HCT116 (cell line): Measurements from ENCODE around the gene SRCIN1. TPM values are rescaled to one million over a fixed set of nuclear protein-coding genes. Genes with fewer than 3 reads are reported as not detected.

Experiments used
- ATAC-seq: fragments of 200-7000 bp; cut with Tn5 transposase; 2 replicates; pipeline ENCODE4 v1.9.1; 2020; ENCODE audit warnings: mild to moderate bottlenecking, moderate library complexity
- BruUV-seq: library from RNA; stranded (reverse); fragments of 400-500 nt; replicated peaks from 2 replicates; lab custom pipeline; 2021; lab: Mats Ljungman, UMichigan
- CTCF ChIA-PET: fragments of 300-600 bp; sonication (Branson Sonifier 250); formaldehyde crosslinking; loops from one replicate; lab custom pipeline; 2021; ENCODE audit warnings: antibody characterized with exemption; lab: Charles Lee
- POLR2A ChIA-PET: fragments of 300-600, 350-600 bp; sonication (Branson Sonifier 250); formaldehyde crosslinking; loops from one replicate; lab custom pipeline; 2021; ENCODE audit warnings: antibody characterized with exemption; lab: Charles Lee
- RAD21 ChIA-PET, 2 experiments: fragments of 300-600 bp; sonication (Branson Sonifier 250); formaldehyde crosslinking; loops; one replicate each; lab custom pipeline; 2023; ENCODE audit warnings: low total read pairs in 2 of 2; ENCODE audit not compliant: uncharacterized antibody in 2 of 2, unreplicated experiment in 2 of 2, low non-redundant PET in 1 of 2; lab: Charles Lee
- DNase-seq: peaks from one replicate; pipeline ENCODE4 v3.0.0-alpha.2; 2010; ENCODE audit warnings: low read depth, low spot score
- H2AFZ ChIP-seq: fragments of 200-600 bp; shearing (Covaris generic), sonication (generic); 2 replicates; pipeline ENCODE4 v1.6.1; 2017; ENCODE audit warnings: low read depth, mixed run types, mixed read lengths, antibody characterized with exemption, low read length; ENCODE audit not compliant: poor library complexity, severe bottlenecking
- H3K27ac ChIP-seq: 2 replicates; pipeline ENCODE4 v1.5.1; 2012; ENCODE audit warnings: low read depth, low read length
- H3K27me3 ChIP-seq: fragments of 200-600 bp; sonication (generic); 2 replicates; pipeline ENCODE4 v1.6.1; 2016; ENCODE audit warnings: mixed run types, low read length, mixed read lengths; ENCODE audit not compliant: insufficient read depth
- H3K36me3 ChIP-seq, 2 experiments: fragments of 200-500 bp in 1 of 2; fragments of 200-600 bp in 1 of 2; sonication (Bioruptor generic) in 1 of 2; sonication (generic) in 1 of 2; 2 replicates each; pipeline versions ENCODE4 v1.5.1 to v1.6.1; 2014 to 2016; ENCODE audit warnings: low read length in 2 of 2, inconsistent platforms in 1 of 2, mixed read lengths in 1 of 2, mixed run types in 1 of 2; ENCODE audit not compliant: insufficient read depth in 2 of 2, control insufficient read depth in 1 of 2
- H3K4me1 ChIP-seq, 2 experiments: fragments of 200-600 bp in 1 of 2; sonication (generic) in 1 of 2; 2 replicates each; pipeline versions ENCODE4 v1.5.1 to v1.6.1; 2012 to 2017; ENCODE audit warnings: low read length in 2 of 2, inconsistent platforms in 1 of 2, mild to moderate bottlenecking in 1 of 2, mixed read lengths in 1 of 2, mixed run types in 1 of 2, moderate library complexity in 1 of 2; ENCODE audit not compliant: insufficient read depth in 2 of 2, control insufficient read depth in 1 of 2
- H3K4me2 ChIP-seq: fragments of 200-600 bp; sonication (generic); 2 replicates; pipeline ENCODE4 v1.6.1; 2017; ENCODE audit warnings: mixed run types, low read length, mixed read lengths
- H3K4me3 ChIP-seq, 2 experiments: fragments of 200-600 bp in 1 of 2; sonication (generic) in 1 of 2; replicated peaks in 1 of 2; 2 replicates each; pipeline ENCODE4 v1.5.1; 2011 to 2016; ENCODE audit warnings: low read length in 2 of 2, control low read depth in 1 of 2, low read depth in 1 of 2, mild to moderate bottlenecking in 1 of 2, mixed read lengths in 1 of 2, mixed run types in 1 of 2
- H3K79me2 ChIP-seq: fragments of 200-600 bp; sonication (generic); 2 replicates; pipeline ENCODE4 v1.6.1; 2017; ENCODE audit warnings: mild to moderate bottlenecking, mixed run types, low read length, moderate library complexity, mixed read lengths; ENCODE audit not compliant: insufficient read depth
- H3K9ac ChIP-seq: fragments of 200-600 bp; sonication (generic); 2 replicates; pipeline ENCODE4 v1.6.1; 2016; ENCODE audit warnings: low read length, mixed read lengths
- H3K9me2 ChIP-seq: fragments of 200-600 bp; sonication (generic), shearing (Covaris generic); 2 replicates; pipeline ENCODE4 v1.6.1; 2017; ENCODE audit warnings: mixed run types, mild to moderate bottlenecking, moderate library complexity; ENCODE audit not compliant: insufficient read depth
- H3K9me3 ChIP-seq, 2 experiments: fragments of 200-500 bp in 1 of 2; fragments of 200-600 bp in 1 of 2; sonication (Bioruptor generic) in 1 of 2; sonication (generic) in 1 of 2; 2 replicates each; pipeline ENCODE4 v1.6.1; 2014 to 2017; ENCODE audit warnings: low read length in 2 of 2, mixed read lengths in 2 of 2, inconsistent platforms in 1 of 2, low read depth in 1 of 2, mild to moderate bottlenecking in 1 of 2, mixed run types in 1 of 2, moderate library complexity in 1 of 2; ENCODE audit not compliant: control insufficient read depth in 1 of 2, insufficient read depth in 1 of 2
- H4K20me1 ChIP-seq: fragments of 200-600 bp; sonication (generic), shearing (Covaris generic); 2 replicates; pipeline ENCODE4 v1.6.1; 2017; ENCODE audit warnings: mixed run types, mild to moderate bottlenecking, moderate library complexity; ENCODE audit not compliant: insufficient read depth
- CBX3 ChIP-seq: IDR thresholded peaks from 2 replicates; pipeline ENCODE4 v1.6.1; 2012; ENCODE audit warnings: low read depth
- CEBPB ChIP-seq: IDR thresholded peaks from 2 replicates; pipeline ENCODE4 v1.6.1; 2012; ENCODE audit warnings: low read depth
- CTCF ChIP-seq, 3 experiments: fragments of 200-600 bp in 1 of 3; sonication (generic) in 1 of 3; IDR thresholded peaks in 2 of 3; conservative IDR thresholded peaks in 1 of 3; 2 replicates each; pipeline ENCODE4 v1.5.1; 2012 to 2017; ENCODE audit warnings: low read depth in 2 of 3, low read length in 2 of 3, antibody characterized with exemption in 1 of 3, borderline replicate concordance in 1 of 3, control low read depth in 1 of 3, mild to moderate bottlenecking in 1 of 3, mixed read lengths in 1 of 3, mixed run types in 1 of 3, moderate library complexity in 1 of 3; ENCODE audit not compliant: insufficient read depth in 1 of 3
- EGR1 ChIP-seq: IDR thresholded peaks from 2 replicates; pipeline ENCODE4 v1.6.1; 2012; ENCODE audit warnings: low read depth
- EZH2 ChIP-seq: fragments of 200-600 bp; sonication (generic); IDR thresholded peaks from 2 replicates; pipeline ENCODE4 v1.6.1; 2017; ENCODE audit warnings: antibody characterized with exemption, mixed run types
- EZH2phosphoT487 ChIP-seq: fragments of 200-600 bp; IDR thresholded peaks from 2 replicates; pipeline ENCODE4 v1.6.1; 2018; ENCODE audit warnings: antibody characterized with exemption, borderline replicate concordance
- FOSL1 ChIP-seq: IDR thresholded peaks from 2 replicates; pipeline ENCODE4 v1.6.1; 2012; ENCODE audit warnings: low read depth
- JUND ChIP-seq: IDR thresholded peaks from 2 replicates; pipeline ENCODE4 v1.6.1; 2012
- POLR2AphosphoS5 ChIP-seq: IDR thresholded peaks from 2 replicates; pipeline ENCODE4 v1.6.1; 2011; ENCODE audit warnings: mild to moderate bottlenecking, low read depth, low read length, moderate library complexity
- RAD21 ChIP-seq: IDR thresholded peaks from 2 replicates; pipeline ENCODE4 v1.6.1; 2012; ENCODE audit warnings: low read depth, mild to moderate bottlenecking
- SIN3A ChIP-seq: IDR thresholded peaks from 2 replicates; pipeline ENCODE4 v1.6.1; 2012; ENCODE audit warnings: low read depth
- SP1 ChIP-seq: IDR thresholded peaks from 2 replicates; pipeline ENCODE4 v1.6.1; 2012; ENCODE audit warnings: low read depth
- TCF7L2 ChIP-seq: IDR thresholded peaks from 2 replicates; pipeline ENCODE4 v1.7.0; 2011; ENCODE audit warnings: borderline replicate concordance, inconsistent platforms; ENCODE audit not compliant: insufficient read depth, insufficient read length; ENCODE audit errors: extremely low read depth
- ZNF274 ChIP-seq: fragments of 200-500 bp; sonication (Bioruptor generic); IDR thresholded peaks from 2 replicates; pipeline ENCODE4 v1.6.1; 2014; ENCODE audit warnings: mild to moderate bottlenecking, low read depth, low read length, inconsistent platforms
- intact Hi-C: fragments of 100-400 bp; cut with micrococcal nuclease; formaldehyde crosslinking; loops from 2 replicates; pipeline ENCODE4 v1.10.0; 2022
- total RNA-seq: library from RNA; stranded (reverse); gene quantifications from one replicate; pipeline ENCODE4 v1.2.1, GENCODE V29; 2021; ENCODE audit not compliant: unreplicated experiment
- TF ChIP-seq, protein P1 (sequence below): IDR thresholded peaks from 2 replicates; pipeline ENCODE4 v1.6.1; 2011; ENCODE audit warnings: mild to moderate bottlenecking, low read length, moderate library complexity; ENCODE audit not compliant: insufficient replicate concordance; ENCODE audit errors: extremely low read depth
- TF ChIP-seq, protein P2 (sequence below): IDR thresholded peaks from 2 replicates; pipeline ENCODE4 v1.6.1; 2012
- TF ChIP-seq, protein P3 (sequence below): IDR thresholded peaks from 2 replicates; pipeline ENCODE4 v1.6.1; 2012

The SRCIN1 gene
- total RNA-seq, 1 experiment from 2014 or later, result 10.5 TPM

GRCh38 chr17:38560503-38561318, 45.0 kb downstream of the SRCIN1 start:
- no peaks in the 10 kb centered on the region for H3K36me3 ChIP-seq
- no peak overlapping the region for H2AFZ ChIP-seq
- H3K9me2 ChIP-seq, result no peaks in the 10 kb centered on the region
- H3K4me1 ChIP-seq, result peaks cover 21 to 33% of the 10 kb centered on the region in 2 experiments
- intact Hi-C loops, result no loop called here
- ChIA-PET CTCF (interaction anchor here (1.7 to 4.8 kb wide), 3 partner anchors 23 to 174 kb away, joined by 4 to 146 read pairs (median 100); no protein-coding TSS in a partner anchor), RAD21 (no interaction called here), POLR2A (interaction anchor here (1.5 kb wide), 1 partner anchor 11 kb away, joined by 4 read pairs; no protein-coding TSS in a partner anchor)
- no peaks in the 10 kb centered on the region for H4K20me1 ChIP-seq
- TF ChIP-seq EZH2 (no peak), SIN3A (no peak), FOSL1 (no peak), SP1 (no peak), CTCF (IDR thresholded peaks at IDR 0.05 in 2 of 3, conservative IDR thresholded peaks at IDR 0.05 in 1 of 3; ENCODE audit: borderline replicate concordance in 1 of 3, insufficient read depth in 1 of 3, low read depth in 2 of 3, low read length in 2 of 3) (no peak), CEBPB (no peak), RAD21 (no peak), EZH2phosphoT487 (no peak), JUND (no peak), ZNF274 (no peak), POLR2AphosphoS5 (no peak), CBX3 (no peak), EGR1 (no peak), TCF7L2 (no peak)
- TF ChIP-seq, protein P1, sequence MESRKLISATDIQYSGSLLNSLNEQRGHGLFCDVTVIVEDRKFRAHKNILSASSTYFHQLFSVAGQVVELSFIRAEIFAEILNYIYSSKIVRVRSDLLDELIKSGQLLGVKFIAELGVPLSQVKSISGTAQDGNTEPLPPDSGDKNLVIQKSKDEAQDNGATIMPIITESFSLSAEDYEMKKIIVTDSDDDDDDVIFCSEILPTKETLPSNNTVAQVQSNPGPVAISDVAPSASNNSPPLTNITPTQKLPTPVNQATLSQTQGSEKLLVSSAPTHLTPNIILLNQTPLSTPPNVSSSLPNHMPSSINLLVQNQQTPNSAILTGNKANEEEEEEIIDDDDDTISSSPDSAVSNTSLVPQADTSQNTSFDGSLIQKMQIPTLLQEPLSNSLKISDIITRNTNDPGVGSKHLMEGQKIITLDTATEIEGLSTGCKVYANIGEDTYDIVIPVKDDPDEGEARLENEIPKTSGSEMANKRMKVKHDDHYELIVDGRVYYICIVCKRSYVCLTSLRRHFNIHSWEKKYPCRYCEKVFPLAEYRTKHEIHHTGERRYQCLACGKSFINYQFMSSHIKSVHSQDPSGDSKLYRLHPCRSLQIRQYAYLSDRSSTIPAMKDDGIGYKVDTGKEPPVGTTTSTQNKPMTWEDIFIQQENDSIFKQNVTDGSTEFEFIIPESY, result no peak
- TF ChIP-seq, protein P2, sequence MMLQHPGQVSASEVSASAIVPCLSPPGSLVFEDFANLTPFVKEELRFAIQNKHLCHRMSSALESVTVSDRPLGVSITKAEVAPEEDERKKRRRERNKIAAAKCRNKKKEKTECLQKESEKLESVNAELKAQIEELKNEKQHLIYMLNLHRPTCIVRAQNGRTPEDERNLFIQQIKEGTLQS, result no peak
- TF ChIP-seq, protein P3, sequence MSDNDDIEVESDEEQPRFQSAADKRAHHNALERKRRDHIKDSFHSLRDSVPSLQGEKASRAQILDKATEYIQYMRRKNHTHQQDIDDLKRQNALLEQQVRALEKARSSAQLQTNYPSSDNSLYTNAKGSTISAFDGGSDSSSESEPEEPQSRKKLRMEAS, result no peak
- ATAC-seq (no peak), DNase-seq (no peak)
- no peaks in the 10 kb centered on the region for H3K79me2 ChIP-seq
- H3K4me3 ChIP-seq, result no peak overlapping the region
- H3K27ac ChIP-seq, result no peak overlapping the region
- no peaks in the 10 kb centered on the region for H3K9me3 ChIP-seq
- H3K9ac ChIP-seq, result no peak overlapping the region
- no peaks in the 10 kb centered on the region for H3K27me3 ChIP-seq
- H3K4me2 ChIP-seq, result no peak overlapping the region
- BruUV-seq, result no TSS peak
